Amniotic stem cell (primary cell): ENCODE measurements around the gene PPP3CB.
A peak's percentile ranks its signal among the peaks of the same experiment; 100 is the strongest.

Experiments used
- DNase-seq: peaks from one replicate; lab custom pipeline; 2025; lab: John Stamatoyannopoulos, UW

The PPP3CB gene

GRCh38 chr10:73480158-73480557 lies 15.7 kb downstream of the PPP3CB start:
- peak; percentile 9 for DNase-seq

- DNase-seq: no peak
Measured at GRCh38 chr10:73478636-73479035, 17.2 kb downstream of the PPP3CB start.

GRCh38 chr10:73471226-73471625 lies 24.6 kb downstream of the PPP3CB start:
- DNase-seq: no peak

- no peak for DNase-seq
Measured at GRCh38 chr10:73469579-73469978, 26.2 kb downstream of the PPP3CB start.

GRCh38 chr10:73467206-73467605 lies 28.6 kb downstream of the PPP3CB start:
- DNase-seq: no peak

- no peak for DNase-seq
Measured at GRCh38 chr10:73465978-73466726, 29.7 kb downstream of the PPP3CB start.

- DNase-seq: no peak
Measured at GRCh38 chr10:73460897-73461296, 34.9 kb downstream of the PPP3CB start.

GRCh38 chr10:73459683-73460314 lies 36.0 kb downstream of the PPP3CB start:
- no peak for DNase-seq

- no peak for DNase-seq
Measured at GRCh38 chr10:73456187-73456890, 39.5 kb downstream of the PPP3CB start.

GRCh38 chr10:73449113-73449512 lies 46.7 kb downstream of the PPP3CB start:
- no peak for DNase-seq

GRCh38 chr10:73448384-73448783 lies 47.4 kb downstream of the PPP3CB start:
- no peak for DNase-seq

- no peak for DNase-seq
Measured at GRCh38 chr10:73446926-73447325, 48.9 kb downstream of the PPP3CB start.

GRCh38 chr10:73444457-73444856 lies 51.4 kb downstream of the PPP3CB start:
- DNase-seq: no peak

GRCh38 chr10:73439605-73440312 lies 56.1 kb downstream of the PPP3CB start:
- DNase-seq: peak; percentile 4

- DNase-seq: no peak
Measured at GRCh38 chr10:73439055-73439454, 56.8 kb downstream of the PPP3CB start.

GRCh38 chr10:73433538-73433867 lies 62.3 kb downstream of the PPP3CB start, which contains the start of gene MSS51:
Gene MSS51, minus strand, starts transcription at chr10:73433561. Its CDS starts 5,277 bp downstream, at chr10:73428284.
- no peak for DNase-seq

GRCh38 chr10:73432646-73433537 lies 62.9 kb downstream of the PPP3CB start:
- DNase-seq: no peak

- DNase-seq: no peak
Measured at GRCh38 chr10:73426318-73426717, 69.5 kb downstream of the PPP3CB start.

- DNase-seq: no peak
Measured at GRCh38 chr10:73424478-73424877, 71.3 kb downstream of the PPP3CB start.

- no peak for DNase-seq
Measured at GRCh38 chr10:73423309-73423708, 72.5 kb downstream of the PPP3CB start.

- no peak for DNase-seq
Measured at GRCh38 chr10:73416571-73416970, 79.3 kb downstream of the PPP3CB start.
